ENCODE results near the gene OPA3. TPM values are rescaled to one million over a fixed set of nuclear protein-coding genes. Genes with fewer than 3 reads are reported as not detected.
A peak's percentile ranks its signal among the peaks of the same experiment; 100 is the strongest.

OPA3 gene
- total RNA-seq, 1 experiment from 2014 or later: 6.0 TPM

DNA sequence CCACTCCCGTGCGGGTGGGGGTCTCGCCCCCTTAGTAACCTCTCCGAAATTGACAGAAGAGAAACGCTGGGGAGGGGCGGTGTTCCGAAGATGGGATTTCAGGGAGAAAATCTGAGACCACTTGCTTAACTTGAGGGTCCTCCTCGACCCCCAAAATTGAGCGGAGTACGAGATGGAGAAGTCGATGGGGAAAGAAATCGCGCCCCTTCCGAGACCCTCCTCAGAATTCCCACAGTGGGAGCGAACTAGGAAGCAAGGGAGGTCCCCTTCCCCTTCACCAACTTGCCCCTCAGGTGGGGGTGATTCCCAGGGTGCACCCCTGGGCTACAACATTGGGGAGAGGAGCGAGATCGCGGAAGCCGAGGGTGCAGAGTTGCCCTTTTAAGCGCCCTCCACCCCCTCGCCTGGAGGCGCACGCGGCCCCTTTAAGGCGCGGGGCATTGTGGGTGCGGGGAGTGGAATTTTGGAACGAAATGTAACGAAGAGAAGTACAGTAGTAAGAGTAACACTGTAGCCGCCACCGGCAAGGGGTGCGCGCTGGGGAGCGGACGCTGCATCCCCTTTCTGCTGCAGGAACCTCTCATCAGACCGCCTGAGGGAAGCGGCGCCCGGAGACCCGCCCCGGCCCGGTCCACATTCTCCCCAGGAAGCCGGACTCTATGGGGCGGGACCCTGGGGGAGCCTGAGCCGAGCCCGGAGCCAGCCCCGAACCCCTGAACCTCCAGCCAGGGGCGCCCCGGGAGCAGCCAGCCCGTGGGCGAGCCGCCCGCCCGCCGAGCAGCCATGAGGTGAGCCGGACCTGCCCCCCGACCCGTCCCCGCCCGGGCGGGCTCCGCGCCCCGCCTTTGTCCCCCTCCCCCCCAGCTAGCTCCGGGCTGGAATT, 77.4 kb downstream of the OPA3 start, which contains the start of gene VASP:
VASP (plus strand) TSS at position 491 of the 883 bp plus-strand sequence; CDS start at position 784, 293 bp downstream.
- DNase-seq (ENCODE audit: extremely low read depth, low read depth): peak; percentile 75

DNA sequence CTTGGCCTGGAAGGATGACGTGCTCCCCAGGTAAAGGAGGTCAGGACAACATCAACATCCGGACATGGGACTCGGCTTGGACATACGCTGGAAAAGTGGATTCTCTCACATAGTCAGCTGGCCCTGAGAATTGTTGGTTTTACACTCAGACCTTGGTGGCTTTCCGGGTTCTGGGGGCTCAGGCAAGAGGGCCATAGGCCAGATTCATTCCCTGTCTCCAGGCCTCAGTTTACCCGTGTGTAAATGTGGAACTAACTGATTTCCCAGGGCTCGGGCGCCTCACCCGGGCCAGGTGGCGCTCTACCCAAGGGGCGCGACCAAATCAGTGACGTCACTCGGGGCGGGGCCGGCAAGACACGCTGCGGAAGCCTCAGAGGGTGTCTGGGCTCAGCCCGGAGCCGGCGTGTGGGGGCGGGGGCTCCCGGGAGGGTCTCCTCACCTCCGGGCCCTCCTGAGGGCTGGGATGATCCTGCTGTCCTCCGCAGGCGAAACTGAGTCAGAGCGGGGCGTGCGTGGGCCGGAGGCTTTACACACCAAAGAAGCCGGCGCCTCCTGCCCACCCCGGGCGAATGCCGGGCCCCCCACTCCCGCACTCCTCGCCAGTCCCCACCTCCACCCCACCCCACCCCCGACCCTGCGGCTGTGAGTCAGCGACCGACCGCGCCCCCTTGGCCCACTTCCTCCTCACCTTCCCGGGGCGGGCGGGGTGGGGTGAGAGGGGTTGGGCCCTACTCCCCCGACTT, 78.2 kb downstream of the OPA3 start:
- peak; percentile 87 for DNase-seq (ENCODE audit: extremely low read depth, low read depth)

DNA sequence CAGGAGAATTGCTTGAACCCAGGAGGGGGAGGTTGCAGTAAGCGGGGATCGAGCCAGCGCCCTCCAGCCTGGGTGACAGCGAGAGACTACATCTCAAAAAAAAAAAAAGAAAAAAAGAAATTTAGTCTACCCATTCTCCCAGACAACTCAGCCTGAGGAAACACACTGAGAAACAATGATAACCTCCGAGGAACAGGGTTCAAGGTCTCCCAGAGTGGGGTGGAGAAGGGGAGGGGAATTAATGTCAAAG, 78.7 kb downstream of the OPA3 start:
- DNase-seq (ENCODE audit: extremely low read depth, low read depth): no peak

GRCh38 chr19:45505151-45505995, 79.2 kb downstream of the OPA3 start:
- DNase-seq (ENCODE audit: extremely low read depth, low read depth): no peak

DNA sequence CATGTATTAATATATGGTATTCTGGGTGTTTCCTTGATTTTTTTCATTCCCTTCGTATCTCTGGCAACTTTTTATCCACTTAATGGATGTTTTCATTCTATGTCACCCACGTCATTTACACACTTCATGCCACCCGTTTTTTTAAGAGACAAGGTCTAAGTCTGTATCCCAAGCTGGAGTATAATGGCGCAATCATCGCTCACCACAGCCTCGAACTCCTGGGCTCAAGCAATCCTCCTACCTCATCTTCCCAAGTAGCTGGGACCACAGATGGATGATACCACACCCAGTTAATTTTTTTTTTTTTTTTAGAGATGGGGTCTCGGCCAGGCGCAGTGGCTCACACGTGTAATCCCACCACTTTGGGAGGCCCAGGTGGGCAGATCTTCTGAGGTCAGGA, 80.7 kb downstream of the OPA3 start:
- DNase-seq (ENCODE audit: extremely low read depth, low read depth): no peak

- DNase-seq (ENCODE audit: extremely low read depth, low read depth): no peak
Observed at GRCh38 chr19:45502111-45502510, 82.5 kb downstream of the OPA3 start.

DNA sequence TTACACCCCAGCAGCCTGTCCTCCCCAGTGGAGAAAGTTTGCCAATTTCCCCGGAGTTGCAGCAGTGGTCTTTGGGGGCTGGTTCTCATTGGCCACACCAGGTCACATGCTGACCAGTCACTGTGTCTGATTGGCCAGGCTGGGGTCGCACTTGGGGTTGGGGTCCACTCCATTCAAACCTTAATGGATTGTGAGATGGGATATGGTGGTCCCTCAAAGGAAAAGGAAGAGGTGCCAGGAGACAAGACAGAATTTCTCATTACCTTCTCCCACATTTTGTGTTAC, 82.9 kb downstream of the OPA3 start:
- no peak for DNase-seq (ENCODE audit: extremely low read depth, low read depth)

GRCh38 chr19:45500918-45501729, 83.5 kb downstream of the OPA3 start:
- DNase-seq (ENCODE audit: extremely low read depth, low read depth): no peak

- DNase-seq (ENCODE audit: extremely low read depth, low read depth): no peak
Observed at GRCh38 chr19:45499196-45500180, 85.1 kb downstream of the OPA3 start.

DNA sequence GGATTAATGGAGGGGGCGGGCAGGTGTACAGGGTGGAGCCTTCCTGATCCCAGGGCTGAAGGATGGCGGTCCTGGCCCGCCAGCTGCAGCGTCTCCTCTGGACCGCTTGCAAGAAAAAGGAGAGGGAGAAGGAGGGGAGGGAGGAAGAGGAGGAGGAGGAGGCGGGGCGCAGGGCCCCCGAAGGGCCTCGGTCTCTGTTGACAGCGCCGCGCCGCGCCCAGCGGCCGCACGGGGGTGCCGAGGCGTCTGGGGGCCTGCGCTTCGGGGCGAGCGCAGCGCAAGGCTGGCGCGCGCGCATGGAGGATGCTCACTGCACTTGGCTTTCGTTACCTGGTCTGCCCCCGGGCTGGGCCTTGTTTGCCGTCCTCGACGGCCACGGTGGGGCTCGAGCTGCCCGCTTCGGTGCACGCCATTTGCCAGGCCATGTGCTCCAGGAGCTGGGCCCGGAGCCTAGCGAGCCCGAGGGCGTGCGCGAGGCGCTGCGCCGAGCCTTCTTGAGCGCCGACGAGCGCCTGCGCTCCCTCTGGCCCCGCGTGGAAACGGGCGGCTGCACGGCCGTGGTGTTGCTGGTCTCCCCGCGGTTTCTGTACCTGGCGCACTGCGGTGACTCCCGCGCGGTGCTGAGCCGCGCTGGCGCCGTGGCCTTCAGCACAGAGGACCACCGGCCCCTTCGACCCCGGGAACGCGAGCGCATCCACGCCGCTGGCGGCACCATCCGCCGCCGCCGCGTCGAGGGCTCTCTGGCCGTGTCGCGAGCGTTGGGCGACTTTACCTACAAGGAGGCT, 86.0 kb downstream of the OPA3 start, which contains the start of gene PPM1N:
PPM1N (plus strand) TSS at position 33 of the 785 bp plus-strand sequence; CDS start at position 63, 30 bp downstream.
- DNase-seq (ENCODE audit: extremely low read depth, low read depth): no peak

DNA sequence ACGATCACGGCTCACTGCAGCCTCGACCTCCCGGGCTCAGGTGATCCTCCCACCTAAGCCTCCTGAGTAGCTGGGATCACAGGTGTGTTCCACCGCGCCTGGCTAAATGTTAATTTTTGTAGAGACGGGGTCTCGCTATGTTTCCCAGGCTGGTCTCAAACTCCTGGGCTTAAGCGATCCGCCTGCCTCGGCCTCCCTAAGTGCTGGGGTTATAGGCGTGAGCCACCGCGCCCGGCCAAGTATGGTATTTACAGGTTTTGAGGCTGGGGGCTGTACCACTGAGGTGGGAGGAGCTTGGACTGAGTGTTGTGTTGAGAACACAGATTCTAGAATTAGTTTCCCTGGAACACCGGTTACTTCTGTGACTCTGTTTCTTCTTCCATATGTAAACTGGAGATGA, 86.8 kb downstream of the OPA3 start:
- no peak for DNase-seq (ENCODE audit: extremely low read depth, low read depth)

DNA sequence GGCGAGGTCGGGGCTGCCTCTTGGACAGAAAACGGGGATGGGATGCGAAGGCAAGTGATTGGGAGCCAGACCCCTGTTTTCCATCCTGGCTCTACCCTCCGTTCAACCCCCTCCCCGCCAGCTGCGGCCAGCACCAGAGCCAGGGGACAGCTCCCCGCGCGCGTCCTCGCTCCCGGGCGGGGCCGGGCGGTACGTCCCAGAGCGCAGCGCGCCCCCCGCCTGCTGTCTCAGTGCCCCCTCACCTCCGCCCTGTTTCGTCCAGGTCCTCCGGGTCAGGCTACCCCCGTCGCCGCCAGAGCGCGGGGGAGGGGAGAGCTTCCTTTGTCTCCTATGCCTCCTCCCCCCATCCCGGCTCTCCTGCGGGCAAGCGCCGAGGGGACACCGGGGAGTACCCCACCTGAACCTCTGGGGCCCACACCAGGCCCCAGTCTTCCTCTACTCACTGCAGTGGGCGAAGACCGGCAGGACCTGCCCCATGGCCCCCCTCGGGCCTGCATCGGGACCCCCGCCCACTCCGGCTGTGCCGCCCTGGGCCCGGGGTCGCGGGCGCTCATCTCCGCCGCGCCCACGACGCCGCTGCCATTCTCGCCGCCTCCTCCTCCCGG, 88.2 kb downstream of the OPA3 start:
- no peak for DNase-seq (ENCODE audit: extremely low read depth, low read depth)

- no peak for DNase-seq (ENCODE audit: extremely low read depth, low read depth)
Observed at GRCh38 chr19:45495178-45495577, 89.4 kb downstream of the OPA3 start.

DNA sequence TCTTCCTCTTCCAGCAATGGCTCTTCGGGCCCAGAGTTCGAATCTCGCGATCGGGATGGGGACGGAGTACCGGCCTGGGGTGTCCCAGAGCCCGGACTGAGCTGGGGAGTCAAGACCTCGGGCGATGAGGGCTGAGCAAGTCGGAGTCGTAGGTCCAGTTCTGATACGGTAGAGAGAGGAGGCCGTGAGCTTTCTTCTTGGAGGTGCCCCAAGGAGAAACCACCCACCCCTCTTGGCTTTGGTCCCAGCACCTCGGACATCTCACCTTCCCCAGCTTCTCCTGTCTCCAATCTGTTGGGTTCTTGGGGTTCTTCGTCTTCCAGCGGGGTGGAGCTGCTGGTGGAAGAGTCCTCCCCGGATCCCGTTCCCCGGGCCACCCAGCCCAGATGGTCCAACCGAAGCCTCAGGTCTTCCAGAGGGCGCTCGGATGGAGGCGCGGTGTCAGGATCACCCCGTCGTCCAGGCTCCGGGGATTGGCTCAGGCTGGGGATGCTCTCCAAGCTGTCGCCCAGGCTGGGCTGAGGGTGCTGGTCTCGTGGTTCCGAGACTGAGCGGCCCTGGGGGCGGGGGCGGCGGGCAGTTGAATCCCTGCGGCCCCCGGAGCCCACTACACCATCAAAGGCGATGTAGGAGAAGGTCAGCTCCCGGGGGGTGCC, 90.2 kb downstream of the OPA3 start:
- no peak for DNase-seq (ENCODE audit: extremely low read depth, low read depth)

- no peak for DNase-seq (ENCODE audit: extremely low read depth, low read depth)
Observed at GRCh38 chr19:45492627-45493470, 91.8 kb downstream of the OPA3 start.

- no peak for DNase-seq (ENCODE audit: extremely low read depth, low read depth)
Observed at GRCh38 chr19:45492137-45492626, 92.4 kb downstream of the OPA3 start.
